RCC 7860 (cell line): ENCODE data around the gene NABP2.
"Not testable (repeated sequence)": the region's sequence is repeated elsewhere in the genome, so short reads cannot be mapped to it uniquely, and the experiment has no call there.

Source experiments
- DNase-seq: peaks from one replicate; pipeline ENCODE4 v3.0.0-alpha.2; 2015; ENCODE audit warnings: low spot score
- FAIRE-seq: peaks from 2 replicates; lab custom pipeline; 2012; peaks lifted over from hg19 to GRCh38; lab: Jason Lieb, UNC

The NABP2 gene

GRCh38 chr12:56267443-56268071 lies 43.4 kb downstream of the NABP2 start:
- FAIRE-seq (no peak), DNase-seq (no peak)

DNA sequence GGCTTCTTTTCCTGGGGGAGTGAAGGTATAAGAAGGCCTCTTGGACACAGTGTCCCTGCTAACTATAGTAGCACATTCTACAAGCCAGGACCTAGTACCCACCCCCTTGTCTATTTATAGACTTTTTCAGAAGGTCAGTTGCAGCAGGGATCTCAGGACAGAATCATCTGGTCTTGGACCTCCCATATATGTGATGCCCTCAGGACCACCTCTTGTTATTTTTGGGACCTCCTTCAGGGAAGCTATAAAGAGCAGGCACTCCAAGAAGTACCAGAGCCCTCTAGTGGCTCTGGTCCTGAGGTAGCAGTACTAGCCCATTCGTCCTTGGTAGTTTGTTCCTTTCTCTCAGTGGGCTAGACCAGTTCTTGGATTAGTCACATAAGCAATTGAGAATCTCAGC lies 46.9 kb downstream of the NABP2 start:
- FAIRE-seq = no peak
- peak; percentile 11 for DNase-seq

GRCh38 chr12:56272468-56272867 lies 48.3 kb downstream of the NABP2 start:
- DNase-seq, FAIRE-seq: not testable (repeated sequence)

DNA sequence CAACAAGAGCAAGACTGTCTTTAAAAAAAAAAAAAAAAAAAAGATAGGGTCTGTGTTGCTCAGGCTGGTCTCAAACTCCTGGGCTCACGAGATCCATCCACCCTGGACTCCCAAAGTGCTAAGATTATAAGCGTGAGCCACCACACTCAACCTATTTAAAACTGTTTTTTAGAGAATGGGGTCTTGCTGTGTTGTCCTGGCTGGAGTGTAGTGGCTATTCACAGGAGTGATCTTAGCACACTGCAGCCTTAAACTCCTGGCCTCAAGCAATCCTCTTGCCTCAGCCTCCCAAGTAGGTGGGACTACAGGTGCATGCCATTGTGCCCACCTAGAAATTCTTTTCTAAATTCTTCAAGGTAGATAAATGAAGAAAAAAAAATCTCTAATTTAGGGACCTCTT lies 50.2 kb downstream of the NABP2 start:
- DNase-seq = no peak
- no peak for FAIRE-seq

- FAIRE-seq = no peak
Measured at GRCh38 chr12:56278905-56279304, 54.8 kb downstream of the NABP2 start.

More at GRCh38 chr12:56278905-56279304, 54.8 kb downstream of the NABP2 start:
- no peak for DNase-seq
